ENCODE data around the gene LETMD1.

DNA sequence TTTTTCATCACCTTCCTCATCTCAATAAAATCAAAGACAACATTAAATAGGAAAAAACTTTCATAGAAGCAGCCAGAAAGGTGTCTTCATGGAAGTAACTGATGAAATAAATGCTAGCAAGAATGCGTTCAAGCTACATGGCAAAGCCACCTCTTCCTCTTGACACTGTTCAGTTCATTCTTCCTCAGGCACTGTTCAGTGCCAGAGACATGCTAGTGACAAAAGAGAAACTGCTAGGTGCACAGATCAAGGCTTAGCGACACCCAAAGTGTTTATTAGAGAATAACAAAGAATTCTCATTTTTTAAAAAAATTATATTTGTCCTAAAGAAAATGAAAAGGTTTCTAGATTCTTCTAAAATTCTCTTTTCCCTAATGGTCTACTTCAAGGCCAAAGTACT is 29.2 kb upstream of the LETMD1 start:
- TF ChIP-seq CTCF (conservative IDR thresholded peaks at IDR 0.05; ENCODE audit: low read depth, low read length) (no peak), EZH2 (IDR thresholded peaks at IDR 0.05; ENCODE audit: low read length, unreplicated experiment) (no peak)

Measured in PC-3 (cell line).